Femur (tissue), 1 donor: ENCODE data around the gene IER5.

Experiments used
- DNase-seq: peaks from one replicate; pipeline ENCODE4 v3.0.0-alpha.2; 2017

IER5 gene

GRCh38 chr1:181135815-181136737 is 47.6 kb downstream of the IER5 start:
- no peak for DNase-seq

- no peak for DNase-seq
Observed at GRCh38 chr1:181136738-181137122, 48.2 kb downstream of the IER5 start.

- no peak for DNase-seq
Observed at GRCh38 chr1:181137217-181137743, 48.8 kb downstream of the IER5 start.

GRCh38 chr1:181139631-181140061 is 51.1 kb downstream of the IER5 start:
- DNase-seq, result no peak

GRCh38 chr1:181140398-181140797 is 51.9 kb downstream of the IER5 start:
- DNase-seq, result no peak

GRCh38 chr1:181140891-181141290 is 52.4 kb downstream of the IER5 start:
- no peak for DNase-seq

- no peak for DNase-seq
Observed at GRCh38 chr1:181141431-181141910, 53.0 kb downstream of the IER5 start.
